ENCODE measurements around the gene LRPPRC. TPM values are rescaled to one million over a fixed set of nuclear protein-coding genes. Genes with fewer than 3 reads are reported as not detected.
"Not testable (repeated sequence)": the region's sequence is repeated elsewhere in the genome, so short reads cannot be mapped to it uniquely, and the experiment has no call there.

The LRPPRC gene
- total RNA-seq, 1 donor from 2014 or later, result 120 TPM

DNA sequence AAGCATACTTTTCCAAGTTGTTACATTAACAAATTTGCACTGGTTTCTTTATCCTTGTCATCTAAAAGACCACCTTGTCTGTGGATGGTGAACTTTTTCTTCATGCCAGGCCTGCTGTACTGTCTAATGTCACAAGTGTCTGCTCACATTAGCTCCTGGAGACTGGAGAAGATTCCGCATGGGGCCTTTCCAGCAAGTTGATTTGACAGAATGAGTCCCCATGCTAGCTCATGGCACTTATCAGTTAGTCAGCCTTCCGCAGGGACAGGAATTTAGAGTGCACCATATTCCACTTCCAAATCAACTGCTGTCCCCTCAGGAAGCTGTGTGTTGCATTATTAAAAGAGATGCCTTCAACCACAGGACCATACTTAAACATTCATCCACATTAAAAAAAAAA is 41.4 kb upstream of the LRPPRC start:
- no peaks in the 10 kb centered on the region for H3K36me3 Mint-ChIP-seq (ENCODE audit: low read depth)
- no peak overlapping the region for H3K27ac Mint-ChIP-seq
- POLR2A ChIA-PET, result interaction anchor here (0.6 kb wide), 1 partner anchor 488 kb away, joined by 3 read pairs; no protein-coding TSS in a partner anchor
- intact Hi-C loops (cut with micrococcal nuclease), result no loop called here
- H3K27me3 Mint-ChIP-seq, result peaks cover 8% of the 10 kb centered on the region
- ATAC-seq (ENCODE audit: low read depth) (no peak), DNase-seq (no peak)
- TF ChIP-seq, protein P1, sequence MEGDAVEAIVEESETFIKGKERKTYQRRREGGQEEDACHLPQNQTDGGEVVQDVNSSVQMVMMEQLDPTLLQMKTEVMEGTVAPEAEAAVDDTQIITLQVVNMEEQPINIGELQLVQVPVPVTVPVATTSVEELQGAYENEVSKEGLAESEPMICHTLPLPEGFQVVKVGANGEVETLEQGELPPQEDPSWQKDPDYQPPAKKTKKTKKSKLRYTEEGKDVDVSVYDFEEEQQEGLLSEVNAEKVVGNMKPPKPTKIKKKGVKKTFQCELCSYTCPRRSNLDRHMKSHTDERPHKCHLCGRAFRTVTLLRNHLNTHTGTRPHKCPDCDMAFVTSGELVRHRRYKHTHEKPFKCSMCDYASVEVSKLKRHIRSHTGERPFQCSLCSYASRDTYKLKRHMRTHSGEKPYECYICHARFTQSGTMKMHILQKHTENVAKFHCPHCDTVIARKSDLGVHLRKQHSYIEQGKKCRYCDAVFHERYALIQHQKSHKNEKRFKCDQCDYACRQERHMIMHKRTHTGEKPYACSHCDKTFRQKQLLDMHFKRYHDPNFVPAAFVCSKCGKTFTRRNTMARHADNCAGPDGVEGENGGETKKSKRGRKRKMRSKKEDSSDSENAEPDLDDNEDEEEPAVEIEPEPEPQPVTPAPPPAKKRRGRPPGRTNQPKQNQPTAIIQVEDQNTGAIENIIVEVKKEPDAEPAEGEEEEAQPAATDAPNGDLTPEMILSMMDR (IDR thresholded peaks at IDR 0.05), result no peak
- H3K4me1 Mint-ChIP-seq, result no peaks in the 10 kb centered on the region
- H3K4me3 Mint-ChIP-seq, result no peak overlapping the region
- CTCF ChIA-PET, result no interaction called here
- H3K9me3 Mint-ChIP-seq, result no peaks in the 10 kb centered on the region

DNA sequence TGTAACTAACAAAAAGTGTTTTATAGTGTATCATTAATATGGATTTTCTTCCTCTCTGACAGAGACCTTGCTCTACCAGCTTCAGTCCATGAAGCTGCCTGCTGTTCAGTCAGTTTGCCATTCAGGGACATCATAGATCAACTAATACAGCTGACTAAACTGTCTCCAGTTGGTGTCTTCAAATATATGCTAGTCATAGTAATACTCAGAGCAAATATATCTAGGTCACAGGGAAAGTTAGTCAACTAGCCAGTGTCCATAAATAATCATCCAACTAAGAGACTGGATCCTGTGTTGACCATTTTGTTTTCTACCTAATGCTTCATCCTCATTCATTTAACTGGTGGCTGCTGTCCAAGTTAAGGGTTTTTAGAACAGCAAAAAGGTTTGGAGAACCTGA is 38.2 kb upstream of the LRPPRC start:
- no peaks in the 10 kb centered on the region for H3K9me3 Mint-ChIP-seq
- H3K4me1 Mint-ChIP-seq, result no peaks in the 10 kb centered on the region
- no peaks in the 10 kb centered on the region for H3K36me3 Mint-ChIP-seq (ENCODE audit: low read depth)
- no peak overlapping the region for H3K4me3 Mint-ChIP-seq
- DNase-seq (no peak), ATAC-seq (ENCODE audit: low read depth) (no peak)
- intact Hi-C loops (cut with micrococcal nuclease), result no loop called here
- ChIA-PET CTCF (no interaction called here), POLR2A (no interaction called here)
- H3K27ac Mint-ChIP-seq, result no peak overlapping the region
- H3K27me3 Mint-ChIP-seq, result peaks cover 11% of the 10 kb centered on the region
- TF ChIP-seq, protein P1 (IDR thresholded peaks at IDR 0.05), result no peak

- intact Hi-C loops (cut with micrococcal nuclease); H3K4me1 Mint-ChIP-seq; H3K4me3 Mint-ChIP-seq; ATAC-seq (ENCODE audit: low read depth); H3K36me3 Mint-ChIP-seq (ENCODE audit: low read depth); H3K9me3 Mint-ChIP-seq; H3K27ac Mint-ChIP-seq; DNase-seq: not testable (repeated sequence)
- peaks cover 11% of the 10 kb centered on the region for H3K27me3 Mint-ChIP-seq
- POLR2A ChIA-PET, result interaction anchor here (0.6 kb wide), 1 partner anchor 96 kb away, joined by 3 read pairs; no protein-coding TSS in a partner anchor
- CTCF ChIA-PET, result interaction anchor here (1.3 kb wide), 1 partner anchor 17 kb away, joined by 5 read pairs; no protein-coding TSS in a partner anchor
Measured at GRCh38 chr2:44027076-44027475, 31.3 kb upstream of the LRPPRC start.

- no peaks in the 10 kb centered on the region for H3K9me3 Mint-ChIP-seq
- H3K27me3 Mint-ChIP-seq, result peaks cover 24% of the 10 kb centered on the region
- no peaks in the 10 kb centered on the region for H3K4me1 Mint-ChIP-seq
- intact Hi-C loops (cut with micrococcal nuclease), result no loop called here
- TF ChIP-seq, protein P1 (IDR thresholded peaks at IDR 0.05), result no peak
- H3K27ac Mint-ChIP-seq, result no peak overlapping the region
- DNase-seq, result no peak
- no peaks in the 10 kb centered on the region for H3K36me3 Mint-ChIP-seq (ENCODE audit: low read depth)
- ChIA-PET POLR2A (no interaction called here), CTCF (no interaction called here)
- no peak for ATAC-seq (ENCODE audit: low read depth)
- no peak overlapping the region for H3K4me3 Mint-ChIP-seq
Measured at GRCh38 chr2:44016282-44016681, 20.5 kb upstream of the LRPPRC start.

GRCh38 chr2:44015239-44015638 is 19.4 kb upstream of the LRPPRC start:
- intact Hi-C loops (cut with micrococcal nuclease), result no loop called here
- CTCF ChIA-PET, result no interaction called here
- POLR2A ChIA-PET, result interaction anchor here (0.6 kb wide), 1 partner anchor 1638 kb away, joined by 3 read pairs; no protein-coding TSS in a partner anchor
- no peaks in the 10 kb centered on the region for H3K9me3 Mint-ChIP-seq
- peaks cover 27% of the 10 kb centered on the region for H3K27me3 Mint-ChIP-seq
- no peaks in the 10 kb centered on the region for H3K36me3 Mint-ChIP-seq (ENCODE audit: low read depth)
- no peak overlapping the region for H3K27ac Mint-ChIP-seq
- ATAC-seq (ENCODE audit: low read depth) (no peak), DNase-seq (no peak)
- TF ChIP-seq, protein P1 (IDR thresholded peaks at IDR 0.05), result no peak
- H3K4me1 Mint-ChIP-seq, result no peaks in the 10 kb centered on the region
- H3K4me3 Mint-ChIP-seq, result no peak overlapping the region

DNA sequence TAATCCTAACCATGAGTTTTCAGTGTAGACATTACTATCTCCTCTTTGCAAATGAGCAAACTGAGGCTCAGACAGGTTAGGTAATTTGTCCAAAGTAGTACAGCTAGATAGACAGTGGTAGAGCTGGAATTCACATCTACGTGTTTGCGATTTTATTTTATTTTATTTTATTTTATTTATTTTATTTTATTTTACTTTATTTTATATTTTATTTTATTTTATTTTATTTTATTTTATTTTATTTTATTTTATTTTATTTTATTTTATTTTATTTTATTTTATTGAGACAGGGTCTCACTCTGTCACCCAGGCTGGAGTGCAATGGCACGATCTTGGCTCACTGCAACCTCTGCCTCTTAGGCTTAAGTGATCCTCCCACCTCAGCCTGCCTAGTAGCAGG is 17.4 kb upstream of the LRPPRC start:
- H3K36me3 Mint-ChIP-seq (ENCODE audit: low read depth); POLR2A ChIA-PET; H3K4me1 Mint-ChIP-seq; ATAC-seq (ENCODE audit: low read depth); H3K9me3 Mint-ChIP-seq; DNase-seq; H3K27ac Mint-ChIP-seq; intact Hi-C loops (cut with micrococcal nuclease); H3K4me3 Mint-ChIP-seq; CTCF ChIA-PET: not testable (repeated sequence)
- H3K27me3 Mint-ChIP-seq, result peaks cover 25% of the 10 kb centered on the region

All from activated B cell treated with CpG ODN at 0.5 μM for 24 hours (primary cell).